Vagina (tissue), 2 donors: Measurements from ENCODE around the gene EPX. TPM values are rescaled to one million over a fixed set of nuclear protein-coding genes. Genes with fewer than 3 reads are reported as not detected.

Experiments
- DNase-seq, 2 donors: peaks; one replicate each; pipeline ENCODE4 v3.0.0-alpha.2; 2017; ENCODE audit errors: extremely low spot score in 2 of 2
- H3K27ac ChIP-seq: fragments of 200-600 bp; sonication (generic); one replicate; pipeline ENCODE4 v1.5.1; 2019
- H3K27me3 ChIP-seq: fragments of 200-600 bp; sonication (generic); one replicate; pipeline ENCODE4 v1.5.1; 2019
- H3K36me3 ChIP-seq, 2 donors: fragments of 200-600 bp; sonication (generic); one replicate each; pipeline ENCODE4 v1.5.1; 2017 to 2019
- H3K4me1 ChIP-seq: fragments of 200-600 bp; sonication (generic); one replicate; pipeline ENCODE4 v1.5.1; 2019
- H3K4me3 ChIP-seq, 2 donors: fragments of 200-600 bp; sonication (generic); 1 replicate in 1 of 2; 2 replicates in 1 of 2; pipeline ENCODE4 v1.5.1; 2016 to 2019
- H3K9me3 ChIP-seq: fragments of 200-600 bp; sonication (generic); one replicate; pipeline ENCODE4 v1.5.1; 2019
- POLR2A ChIP-seq, 2 donors: fragments of 450-650 bp; IDR thresholded peaks; one replicate each; pipeline ENCODE4 v1.6.1; 2017; ENCODE audit warnings: antibody characterized with exemption in 2 of 2, mild to moderate bottlenecking in 2 of 2, moderate library complexity in 2 of 2
- POLR2AphosphoS5 ChIP-seq, 2 donors: sonication (generic); formaldehyde crosslinking; IDR thresholded peaks; one replicate each; pipeline ENCODE4 v1.9.0; 2017; ENCODE audit warnings: antibody characterized with exemption in 2 of 2, mild to moderate bottlenecking in 2 of 2, low read depth in 1 of 2; ENCODE audit not compliant: insufficient read depth in 1 of 2
- intact Hi-C: fragments of 100-400 bp; cut with DNase I; formaldehyde crosslinking; loops from one replicate; pipeline ENCODE4 v1.15.1; 2023
- total RNA-seq: library from RNA; depleted of rRNA; stranded (reverse); fragments of >200 nt; gene quantifications from one replicate; pipeline ENCODE4 v1.2.3, GENCODE V29; 2016
- TF ChIP-seq, protein P1 (sequence below), 3 experiments: fragments of 450-650 bp in 2 of 3; fragments of 200-600 bp in 1 of 3; sonication (generic) in 1 of 3; IDR thresholded peaks; one replicate each; pipeline ENCODE4 v1.5.1; 2017 to 2019; ENCODE audit warnings: antibody characterized with exemption in 3 of 3, mild to moderate bottlenecking in 2 of 3, moderate library complexity in 2 of 3

Gene EPX
- total RNA-seq, 1 donor from 2014 or later = not detected

DNA sequence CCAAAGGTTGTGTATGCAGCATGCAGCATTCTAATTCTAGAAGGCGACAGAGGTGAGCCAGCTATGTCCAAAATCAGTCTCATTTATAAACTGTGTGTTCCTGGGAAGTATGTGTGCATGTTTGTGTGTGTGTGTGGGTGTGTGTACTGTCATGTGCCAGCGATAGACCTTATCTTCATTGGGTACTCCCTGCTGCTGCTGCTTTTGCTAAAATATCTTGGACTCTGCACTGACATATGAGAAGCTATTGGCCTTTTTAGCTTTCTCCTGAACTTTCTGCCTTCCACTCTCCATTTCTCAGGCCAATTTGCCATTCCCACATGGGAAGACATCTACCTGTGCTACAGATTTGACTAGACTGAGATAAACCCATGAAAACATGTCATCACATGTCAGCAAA lies 43.9 kb downstream of the EPX start:
- intact Hi-C loops = no loop called here
- H3K4me3 ChIP-seq = no peak overlapping the region
- H3K4me1 ChIP-seq = no peaks in the 10 kb centered on the region
- no peaks in the 10 kb centered on the region for H3K36me3 ChIP-seq
- H3K27ac ChIP-seq = no peak overlapping the region
- TF ChIP-seq, protein P1, sequence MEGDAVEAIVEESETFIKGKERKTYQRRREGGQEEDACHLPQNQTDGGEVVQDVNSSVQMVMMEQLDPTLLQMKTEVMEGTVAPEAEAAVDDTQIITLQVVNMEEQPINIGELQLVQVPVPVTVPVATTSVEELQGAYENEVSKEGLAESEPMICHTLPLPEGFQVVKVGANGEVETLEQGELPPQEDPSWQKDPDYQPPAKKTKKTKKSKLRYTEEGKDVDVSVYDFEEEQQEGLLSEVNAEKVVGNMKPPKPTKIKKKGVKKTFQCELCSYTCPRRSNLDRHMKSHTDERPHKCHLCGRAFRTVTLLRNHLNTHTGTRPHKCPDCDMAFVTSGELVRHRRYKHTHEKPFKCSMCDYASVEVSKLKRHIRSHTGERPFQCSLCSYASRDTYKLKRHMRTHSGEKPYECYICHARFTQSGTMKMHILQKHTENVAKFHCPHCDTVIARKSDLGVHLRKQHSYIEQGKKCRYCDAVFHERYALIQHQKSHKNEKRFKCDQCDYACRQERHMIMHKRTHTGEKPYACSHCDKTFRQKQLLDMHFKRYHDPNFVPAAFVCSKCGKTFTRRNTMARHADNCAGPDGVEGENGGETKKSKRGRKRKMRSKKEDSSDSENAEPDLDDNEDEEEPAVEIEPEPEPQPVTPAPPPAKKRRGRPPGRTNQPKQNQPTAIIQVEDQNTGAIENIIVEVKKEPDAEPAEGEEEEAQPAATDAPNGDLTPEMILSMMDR (IDR thresholded peaks at IDR 0.05) = no peak
- H3K27me3 ChIP-seq = no peaks in the 10 kb centered on the region
- H3K9me3 ChIP-seq = no peaks in the 10 kb centered on the region
- peak; percentile 25 to 84 for DNase-seq

DNA sequence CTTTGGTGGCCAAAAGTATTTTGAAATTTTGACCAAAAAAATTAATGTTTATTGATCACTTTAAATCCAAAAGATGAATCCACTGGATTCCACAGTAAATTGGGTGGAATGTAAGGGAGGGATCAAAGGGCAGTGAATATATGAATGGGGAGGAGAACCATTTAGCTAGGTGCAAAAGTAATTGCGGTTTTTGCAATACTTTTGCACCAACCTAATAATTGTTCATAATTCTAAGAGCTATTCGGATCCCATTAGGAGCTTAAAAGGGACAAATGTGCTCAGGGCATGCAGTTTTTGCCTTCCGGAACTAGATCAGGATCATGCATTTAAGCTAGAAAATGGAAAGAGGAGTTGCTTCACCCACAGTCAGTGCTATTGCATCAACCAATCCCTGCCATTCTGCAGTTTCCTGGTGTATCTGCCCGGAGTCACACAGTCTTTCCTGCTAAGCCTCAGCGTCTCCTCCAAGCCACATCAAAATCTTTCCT lies 45.7 kb downstream of the EPX start, which contains the start of gene LPO:
Gene LPO (plus strand): TSS at position 438 of the 488 bp plus-strand sequence. CDS start 4,396 bp downstream, outside the sequence.
- TF ChIP-seq POLR2A (IDR thresholded peaks at IDR 0.05) = no peak
- no peak for TF ChIP-seq POLR2AphosphoS5 (IDR thresholded peaks at IDR 0.05; ENCODE audit: insufficient read depth in 1 of 2, low read depth in 1 of 2)
- TF ChIP-seq, protein P1 (IDR thresholded peaks at IDR 0.05) = no peak
- H3K27me3 ChIP-seq = no peaks in the 10 kb centered on the region
- intact Hi-C loops = no loop called here

DNA sequence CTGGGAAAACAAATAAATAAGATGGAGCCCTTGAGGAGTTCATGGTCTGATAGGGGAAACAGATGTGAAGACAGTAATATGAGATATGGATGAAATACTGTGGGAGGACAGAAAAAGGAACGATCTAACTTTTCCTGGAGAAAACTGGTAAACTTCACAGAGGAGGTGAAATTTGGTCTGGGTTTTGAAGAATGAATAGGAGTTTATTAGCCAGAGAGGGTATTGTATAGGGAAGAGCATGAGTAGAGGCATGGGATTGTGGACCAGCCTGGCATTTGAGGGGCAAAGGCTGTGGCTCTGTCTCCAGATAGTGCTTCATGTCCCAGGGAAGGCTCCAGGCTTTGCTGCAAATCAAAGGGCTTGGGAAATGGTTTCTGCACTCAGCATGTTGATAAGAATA lies 47.5 kb downstream of the EPX start:
- H3K27me3 ChIP-seq = no peaks in the 10 kb centered on the region
- intact Hi-C loops = no loop called here

More for the DNA sequence above, 45.7 kb downstream of the EPX start, which contains the start of gene LPO:
- no peak within 1 kb of the TSS for H3K4me3 ChIP-seq
- no peaks in the 10 kb centered on the region for H3K9me3 ChIP-seq
- no peak within 1 kb of the TSS for H3K27ac ChIP-seq
- DNase-seq = peak in 1 of 2 donors; percentile 3
- H3K36me3 ChIP-seq = no peaks in the 10 kb centered on the region
- no peaks in the 10 kb centered on the region for H3K4me1 ChIP-seq

DNA sequence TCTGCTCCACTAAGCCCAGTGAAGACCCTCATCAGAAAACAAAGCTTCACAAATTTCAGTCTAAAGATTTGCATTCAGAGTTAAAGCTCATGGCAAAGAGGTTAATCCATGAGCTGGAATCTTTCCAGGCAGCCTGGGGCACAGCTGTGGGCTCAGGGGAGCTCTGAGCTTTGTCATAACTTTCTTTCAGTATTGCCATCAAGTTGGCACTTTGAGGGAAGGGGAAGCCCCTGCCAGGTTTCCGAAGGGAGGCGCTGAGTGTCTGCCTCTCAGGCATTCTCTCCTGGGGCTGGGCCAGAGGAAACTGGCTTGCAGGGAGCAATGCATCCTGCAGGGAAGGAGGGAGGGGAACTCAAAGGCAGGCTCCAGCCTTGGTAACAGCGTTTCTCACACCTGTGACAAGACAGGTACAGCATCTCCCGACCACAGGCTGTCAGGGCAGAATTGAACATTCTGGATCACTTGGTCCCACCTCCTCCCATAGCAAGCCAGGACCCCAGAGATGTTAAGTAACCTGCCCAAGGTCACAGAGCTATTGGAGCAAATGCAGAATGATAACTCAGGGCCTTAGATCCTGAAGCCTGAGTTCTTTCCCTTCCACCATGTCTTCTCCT lies 49.8 kb downstream of the EPX start:
- DNase-seq = no peak
- Histone ChIP-seq H3K27ac (no peak overlapping the region), H3K9me3 (no peaks in the 10 kb centered on the region), H3K4me1 (no peaks in the 10 kb centered on the region), H3K27me3 (no peaks in the 10 kb centered on the region), H3K4me3 (no peak overlapping the region), H3K36me3 (no peaks in the 10 kb centered on the region)
- TF ChIP-seq, protein P1 (IDR thresholded peaks at IDR 0.05) = no peak
- TF ChIP-seq POLR2A (IDR thresholded peaks at IDR 0.05) (no peak), POLR2AphosphoS5 (IDR thresholded peaks at IDR 0.05; ENCODE audit: insufficient read depth in 1 of 2, low read depth in 1 of 2) (no peak)
- intact Hi-C loops = loop anchor here (1.0 kb wide), 1 partner anchor 85 kb away; no protein-coding TSS in a partner anchor

More for the DNA sequence above, 47.5 kb downstream of the EPX start:
- DNase-seq = no peak
- no peak overlapping the region for H3K4me3 ChIP-seq
- no peak overlapping the region for H3K27ac ChIP-seq
- H3K9me3 ChIP-seq = no peaks in the 10 kb centered on the region
- TF ChIP-seq, protein P1 (IDR thresholded peaks at IDR 0.05) = no peak
- H3K4me1 ChIP-seq = no peaks in the 10 kb centered on the region
- no peaks in the 10 kb centered on the region for H3K36me3 ChIP-seq

DNA sequence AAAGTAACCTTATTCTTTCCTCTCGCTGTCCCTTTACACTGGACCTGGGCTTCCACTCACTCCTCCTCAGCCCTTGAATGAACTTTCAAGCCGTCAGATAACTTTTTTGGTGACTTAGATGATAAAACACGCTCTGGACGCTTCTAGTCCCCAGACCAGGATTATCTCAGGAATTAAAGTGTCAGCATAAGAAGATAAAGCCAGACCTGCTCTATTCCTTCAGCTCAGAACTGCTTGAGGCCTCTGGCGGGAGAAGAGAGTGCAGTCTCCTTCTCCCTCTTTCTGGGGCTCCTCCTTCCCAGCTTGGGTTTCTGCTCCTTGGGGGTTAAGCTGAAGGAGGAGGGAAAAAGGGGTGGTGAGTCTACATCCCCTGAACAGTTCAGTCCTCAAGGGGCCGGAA lies 52.4 kb downstream of the EPX start:
- intact Hi-C loops = no loop called here
- H3K4me3 ChIP-seq = no peak overlapping the region
- H3K9me3 ChIP-seq = no peaks in the 10 kb centered on the region
- peaks cover 7% of the 10 kb centered on the region for H3K4me1 ChIP-seq
- DNase-seq = no peak
- no peaks in the 10 kb centered on the region for H3K27me3 ChIP-seq
- no peaks in the 10 kb centered on the region for H3K36me3 ChIP-seq
- TF ChIP-seq POLR2AphosphoS5 (IDR thresholded peaks at IDR 0.05; ENCODE audit: insufficient read depth in 1 of 2, low read depth in 1 of 2) (no peak), POLR2A (IDR thresholded peaks at IDR 0.05) (no peak)
- TF ChIP-seq, protein P1 (IDR thresholded peaks at IDR 0.05) = no peak
- H3K27ac ChIP-seq = no peak overlapping the region
